Measurements from ENCODE around the gene SLC6A18.

SLC6A18 gene

GRCh38 chr5:1219098-1219767 lies 5.9 kb upstream of the SLC6A18 start:
- no peak overlapping the region for H2AFZ ChIP-seq (ENCODE audit: low read length)
- H3K9ac ChIP-seq (ENCODE audit: low read length) = no peak overlapping the region
- no peak overlapping the region for H3K4me3 ChIP-seq (ENCODE audit: low read length)
- H3F3A ChIP-seq (ENCODE audit: insufficient read depth, low read length) = no peaks in the 10 kb centered on the region
- DNase-seq = no peak
- H4K20me1 ChIP-seq (ENCODE audit: insufficient read depth, low read length) = no peaks in the 10 kb centered on the region
- no peaks in the 10 kb centered on the region for H3K4me1 ChIP-seq (ENCODE audit: low read length)
- H3K9me2 ChIP-seq (replicated peaks; ENCODE audit: insufficient read depth, low read length) = no peaks in the 10 kb centered on the region
- H3K9me3 ChIP-seq (replicated peaks; ENCODE audit: insufficient read depth, low read length) = no peaks in the 10 kb centered on the region
- H3K4me2 ChIP-seq (ENCODE audit: low read depth, low read length) = no peak overlapping the region
- H3K27ac ChIP-seq (ENCODE audit: low read length) = no peak overlapping the region
- no peaks in the 10 kb centered on the region for H3K79me2 ChIP-seq (ENCODE audit: low read length)
- no peaks in the 10 kb centered on the region for H3K36me3 ChIP-seq (replicated peaks; ENCODE audit: insufficient read depth, low read length)
- peaks cover 8% of the 10 kb centered on the region; the same call in 1 of the 2 replicates for H3K27me3 ChIP-seq (replicated peaks; ENCODE audit: insufficient read depth, low read length)
- TF ChIP-seq EZH2 (optimal IDR thresholded peaks at IDR 0.05; ENCODE audit: low read depth, low read length) (no peak), EZH2phosphoT487 (IDR thresholded peaks at IDR 0.05; ENCODE audit: low read length) (no peak), CTCF (IDR thresholded peaks at IDR 0.05; ENCODE audit: low read length) (no peak)

- H4K20me1 ChIP-seq (ENCODE audit: insufficient read depth, low read length) = no peaks in the 10 kb centered on the region
These were observed 5.4 kb upstream of the SLC6A18 start for GRCh38 chr5:1219768-1220100.

GRCh38 chr5:1220351-1220750 lies 4.8 kb upstream of the SLC6A18 start:
- Histone ChIP-seq H3K79me2 (ENCODE audit: low read length) (no peaks in the 10 kb centered on the region), H3K4me2 (ENCODE audit: low read depth, low read length) (no peak overlapping the region), H3K9me2 (replicated peaks; ENCODE audit: insufficient read depth, low read length) (no peaks in the 10 kb centered on the region), H3K27me3 (replicated peaks; ENCODE audit: insufficient read depth, low read length) (peaks cover 8% of the 10 kb centered on the region; the same call in 1 of the 2 replicates), H3K27ac (ENCODE audit: low read length) (no peak overlapping the region), H2AFZ (ENCODE audit: low read length) (no peak overlapping the region), H3K9me3 (replicated peaks; ENCODE audit: insufficient read depth, low read length) (no peaks in the 10 kb centered on the region), H3K9ac (ENCODE audit: low read length) (no peak overlapping the region), H3K4me1 (ENCODE audit: low read length) (no peaks in the 10 kb centered on the region), H3F3A (ENCODE audit: insufficient read depth, low read length) (no peaks in the 10 kb centered on the region), H3K4me3 (ENCODE audit: low read length) (no peak overlapping the region), H4K20me1 (ENCODE audit: insufficient read depth, low read length) (no peaks in the 10 kb centered on the region), H3K36me3 (replicated peaks; ENCODE audit: insufficient read depth, low read length) (no peaks in the 10 kb centered on the region)
- TF ChIP-seq EZH2 (optimal IDR thresholded peaks at IDR 0.05; ENCODE audit: low read depth, low read length) (no peak), EZH2phosphoT487 (IDR thresholded peaks at IDR 0.05; ENCODE audit: low read length) (no peak), CTCF (IDR thresholded peaks at IDR 0.05; ENCODE audit: low read length) (no peak)
- DNase-seq = no peak

More at GRCh38 chr5:1219768-1220100, 5.4 kb upstream of the SLC6A18 start:
- no peak for TF ChIP-seq CTCF (IDR thresholded peaks at IDR 0.05; ENCODE audit: low read length)
- no peak for TF ChIP-seq EZH2phosphoT487 (IDR thresholded peaks at IDR 0.05; ENCODE audit: low read length)
- no peak for TF ChIP-seq EZH2 (optimal IDR thresholded peaks at IDR 0.05; ENCODE audit: low read depth, low read length)
- no peaks in the 10 kb centered on the region for H3K4me1 ChIP-seq (ENCODE audit: low read length)
- DNase-seq = no peak
- no peaks in the 10 kb centered on the region for H3K9me3 ChIP-seq (replicated peaks; ENCODE audit: insufficient read depth, low read length)
- H3K79me2 ChIP-seq (ENCODE audit: low read length) = no peaks in the 10 kb centered on the region
- H3K27me3 ChIP-seq (replicated peaks; ENCODE audit: insufficient read depth, low read length) = peaks cover 8% of the 10 kb centered on the region; the same call in 1 of the 2 replicates
- no peak overlapping the region for H3K4me2 ChIP-seq (ENCODE audit: low read depth, low read length)
- H3K9ac ChIP-seq (ENCODE audit: low read length) = no peak overlapping the region
- H3K4me3 ChIP-seq (ENCODE audit: low read length) = no peak overlapping the region
- H3K9me2 ChIP-seq (replicated peaks; ENCODE audit: insufficient read depth, low read length) = no peaks in the 10 kb centered on the region
- no peak overlapping the region for H2AFZ ChIP-seq (ENCODE audit: low read length)
- H3F3A ChIP-seq (ENCODE audit: insufficient read depth, low read length) = no peaks in the 10 kb centered on the region
- H3K36me3 ChIP-seq (replicated peaks; ENCODE audit: insufficient read depth, low read length) = no peaks in the 10 kb centered on the region
- H3K27ac ChIP-seq (ENCODE audit: low read length) = no peak overlapping the region
